GM12878 (cell line): Measurements from ENCODE around the gene RAB40B. TPM values are rescaled to one million over a fixed set of nuclear protein-coding genes. Genes with fewer than 3 reads are reported as not detected.

ENCODE experiments used
- ATAC-seq: fragments of 200-7000 bp; cut with Tn5 transposase; 3 replicates; pipeline ENCODE4 v1.9.1; 2020; ENCODE audit warnings: mild to moderate bottlenecking, moderate library complexity
- BruUV-seq: library from RNA; stranded (reverse); fragments of 400-500 nt; replicated peaks from 2 replicates; lab custom pipeline; 2021; lab: Mats Ljungman, UMichigan
- CTCF ChIA-PET: fragments of 300-600 bp; sonication (Branson Sonifier 250); formaldehyde crosslinking; extraction: SDS; loops from one replicate; lab custom pipeline; 2021; ENCODE audit warnings: inconsistent platforms; lab: Yijun Ruan, JAX
- POLR2A ChIA-PET: fragments of 350-600 bp; formaldehyde crosslinking; extraction: SDS; loops from one replicate; lab custom pipeline; 2021; ENCODE audit warnings: inconsistent platforms; lab: Charles Lee
- RAD21 ChIA-PET: fragments of 300-600 bp; sonication (Branson Sonifier 250); formaldehyde crosslinking; loops from one replicate; lab custom pipeline; 2023; ENCODE audit warnings: antibody characterized with exemption; ENCODE audit not compliant: unreplicated experiment; lab: Charles Lee
- SMC1A ChIA-PET: fragments of 300-600 bp; sonication (Branson Sonifier 250); formaldehyde crosslinking; loops from one replicate; lab custom pipeline; 2023; ENCODE audit not compliant: unreplicated experiment, uncharacterized antibody; lab: Charles Lee
- DNase-seq: peaks from one replicate; pipeline ENCODE4 v3.0.0-alpha.2; 2011; ENCODE audit warnings: low read depth, low spot score
- FAIRE-seq: peaks from 3 replicates; lab custom pipeline; 2011; peaks lifted over from hg19 to GRCh38; lab: Jason Lieb, UNC
- H2AFZ ChIP-seq: 2 replicates; pipeline ENCODE4 v1.6.0; 2011; ENCODE audit warnings: low read depth, low read length, control low read depth; ENCODE audit not compliant: control insufficient read depth
- H3K27ac ChIP-seq: 2 replicates; pipeline ENCODE4 v1.5.1; 2011; ENCODE audit warnings: control low read depth; ENCODE audit not compliant: control insufficient read depth, insufficient read depth
- H3K27me3 ChIP-seq, 2 experiments: replicated peaks in 1 of 2; 2 replicates each; pipeline versions ENCODE4 v1.6.0 to v1.6.1; 2011; ENCODE audit warnings: low read length in 1 of 2; ENCODE audit not compliant: control insufficient read depth in 2 of 2, insufficient read depth in 2 of 2
- H3K36me3 ChIP-seq, 2 experiments: 2 replicates each; pipeline ENCODE4 v1.5.1; 2011; ENCODE audit warnings: low read length in 1 of 2; ENCODE audit not compliant: control insufficient read depth in 2 of 2, insufficient read depth in 2 of 2
- H3K4me1 ChIP-seq: 2 replicates; pipeline ENCODE4 v1.6.1; 2011; ENCODE audit warnings: mild to moderate bottlenecking, low read length, moderate library complexity, mixed read lengths; ENCODE audit not compliant: control insufficient read depth, insufficient read depth
- H3K4me2 ChIP-seq: 2 replicates; pipeline ENCODE4 v1.6.0; 2011; ENCODE audit warnings: control low read depth; ENCODE audit not compliant: control insufficient read depth, insufficient read depth
- H3K4me3 ChIP-seq: fragments of 200-600 bp; sonication (generic); 2 replicates; pipeline ENCODE4 v1.5.1; 2016
- H3K79me2 ChIP-seq: 2 replicates; pipeline ENCODE4 v1.6.0; 2011; ENCODE audit warnings: low read length; ENCODE audit not compliant: control insufficient read depth, insufficient read depth
- H3K9ac ChIP-seq: 2 replicates; pipeline ENCODE4 v1.8.0; 2011; ENCODE audit warnings: low read length, control low read depth, mixed read lengths; ENCODE audit not compliant: control insufficient read depth, insufficient read depth
- H3K9me3 ChIP-seq: replicated peaks from 3 replicates; pipeline ENCODE4 v1.5.1; 2011; ENCODE audit warnings: mild to moderate bottlenecking, low read length; ENCODE audit not compliant: control insufficient read depth, insufficient read depth
- H4K20me1 ChIP-seq: 2 replicates; pipeline ENCODE4 v1.6.0; 2011; ENCODE audit not compliant: control insufficient read depth, insufficient read depth
- CBX3 ChIP-seq: fragments of 200-600 bp; sonication (generic); IDR thresholded peaks from 2 replicates; pipeline ENCODE4 v1.6.1; 2016; ENCODE audit warnings: low read depth, borderline replicate concordance
- FOXK2 ChIP-seq: fragments of 450-650 bp; IDR thresholded peaks from 2 replicates; pipeline ENCODE4 v1.6.1; 2017; ENCODE audit warnings: mild to moderate bottlenecking, moderate library complexity
- HDAC6 ChIP-seq: fragments of 200-600 bp; sonication (generic); IDR thresholded peaks from one replicate; pipeline ENCODE4 v1.8.0; 2017; ENCODE audit warnings: antibody characterized with exemption; ENCODE audit not compliant: unreplicated experiment
- MEF2A ChIP-seq: IDR thresholded peaks from 2 replicates; pipeline ENCODE4 v1.6.1; 2011; ENCODE audit warnings: low read depth, mild to moderate bottlenecking, low read length, moderate library complexity; ENCODE audit not compliant: insufficient read depth
- MTA2 ChIP-seq: fragments of 450-650 bp; IDR thresholded peaks from 2 replicates; pipeline ENCODE4 v1.6.1; 2016; ENCODE audit warnings: low read depth, mild to moderate bottlenecking, moderate library complexity
- POU2F2 ChIP-seq: IDR thresholded peaks from 3 replicates; pipeline ENCODE4 v1.6.1; 2011; ENCODE audit warnings: low read depth, mild to moderate bottlenecking, low read length, borderline replicate concordance
- SMAD1 ChIP-seq: fragments of 450-650 bp; IDR thresholded peaks from 2 replicates; pipeline ENCODE4 v1.6.1; 2018; ENCODE audit warnings: mild to moderate bottlenecking, low read depth; ENCODE audit not compliant: partially characterized antibody
- SUZ12 ChIP-seq: fragments of 200-600 bp; sonication (generic); IDR thresholded peaks from one replicate; pipeline ENCODE4 v1.6.1; 2018; ENCODE audit warnings: antibody characterized with exemption, mild to moderate bottlenecking; ENCODE audit not compliant: unreplicated experiment
- WRNIP1 ChIP-seq: IDR thresholded peaks from 2 replicates; pipeline ENCODE4 v1.6.1; 2011; ENCODE audit warnings: low read depth, low read length, improper control_type of control experiment, borderline replicate concordance
- WGBS: methylation state at CpG from one replicate; pipeline ENCODE4 v1.1.6; 2016; ENCODE audit warnings: low lambda C conversion rate; ENCODE audit not compliant: insufficient replicate concordance, insufficient coverage; ENCODE audit errors: missing lambda C conversion rate; 5-methylcytosine and 5-hydroxymethylcytosine counted together
- in situ Hi-C: fragments of 300-500 bp; cut with MboI; formaldehyde crosslinking; loops from 9 replicates; pipeline ENCODE4 v1.14.3; 2018; ENCODE audit warnings: mixed read lengths
- intact Hi-C: fragments of 100-400 bp; cut with micrococcal nuclease; formaldehyde crosslinking; loops from one replicate; pipeline ENCODE4 v1.14.2; 2022; ENCODE audit not compliant: unreplicated experiment
- polyA plus RNA-seq, 11 experiments: library from polyadenylated mRNA; depleted of rRNA in 4 of 11; unstranded in 6 of 11; stranded (reverse) in 5 of 11; fragments of >200 nt; fragmentation: Nextera tagmentation in 4 of 11; fragmentation: Illumina TruSeq in 1 of 11; extraction: Ambion mirVana in 4 of 11; extraction: Trizol in 1 of 11; gene quantifications; 1 replicate in 1 of 11; 2 replicates in 10 of 11; pipeline versions ENCODE4 v1.2.1 to v1.2.3, GENCODE V29; 2011 to 2016; ENCODE audit warnings: inconsistent platforms in 2 of 11, missing spikeins in 2 of 11, low read depth in 1 of 11
- total RNA-seq, 4 experiments: library from RNA; depleted of rRNA in 3 of 4; stranded (reverse); fragments of >200 nt in 3 of 4; fragmentation: Illumina TruSeq in 1 of 4; extraction: Trizol in 1 of 4; gene quantifications; 2 replicates each; pipeline versions ENCODE4 v1.2.1 to v1.2.3, GENCODE V29; 2013 to 2021
- TF ChIP-seq, protein P1 (sequence below): IDR thresholded peaks from 2 replicates; pipeline ENCODE4 v1.6.1; 2011; ENCODE audit warnings: borderline replicate concordance, low read depth, mild to moderate bottlenecking, moderate library complexity, low read length; ENCODE audit not compliant: insufficient read depth, poor library complexity, severe bottlenecking

Gene RAB40B
- total and polyA plus RNA-seq, 10 of the 15 experiments (the other 5 are each of a cell fraction or from before 2014, with no cell fraction given): 0.06 to 2.8 (median 1.4) TPM

DNA sequence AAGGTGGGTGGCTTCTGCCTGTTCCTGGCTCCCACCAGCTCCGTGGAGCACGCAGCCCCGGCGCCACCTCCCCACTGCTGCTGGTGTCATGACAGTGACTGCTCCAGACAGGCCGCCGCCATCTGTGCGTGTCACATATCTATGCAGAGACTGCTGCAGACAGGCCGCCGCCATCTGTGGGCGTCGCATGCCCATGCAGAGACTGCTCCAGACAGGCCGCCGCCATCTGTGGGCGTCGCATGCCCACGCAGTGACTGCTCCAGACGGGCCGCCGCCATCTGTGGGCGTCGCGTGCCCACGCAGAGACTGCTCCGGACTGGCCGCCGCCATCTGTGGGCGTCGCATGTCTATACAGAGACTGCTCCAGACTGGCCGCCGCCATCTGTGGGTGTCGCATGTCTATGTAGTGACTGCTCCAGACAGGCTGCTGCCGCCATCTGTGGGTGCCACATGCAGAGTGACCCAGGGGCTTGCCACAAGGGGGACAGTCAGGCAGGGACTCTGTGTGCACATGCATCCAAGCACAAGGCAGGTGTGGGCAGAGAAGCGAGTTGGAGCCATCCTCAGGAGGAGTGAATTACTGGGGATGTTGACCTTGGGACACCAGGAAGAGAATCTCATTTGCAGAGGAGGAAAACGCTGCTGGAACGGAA is 14.7 kb upstream of the RAB40B start:
- POLR2A ChIA-PET: no interaction called here
- in situ Hi-C loops: no loop called here
- no peak for TF ChIP-seq HDAC6
- no peak for TF ChIP-seq SMAD1
- no peak for TF ChIP-seq CBX3
- TF ChIP-seq MTA2: no peak
- no peak for TF ChIP-seq FOXK2
- no peak for TF ChIP-seq MEF2A
- no peak for TF ChIP-seq WRNIP1
- no peak for TF ChIP-seq SUZ12
- TF ChIP-seq, protein P1, sequence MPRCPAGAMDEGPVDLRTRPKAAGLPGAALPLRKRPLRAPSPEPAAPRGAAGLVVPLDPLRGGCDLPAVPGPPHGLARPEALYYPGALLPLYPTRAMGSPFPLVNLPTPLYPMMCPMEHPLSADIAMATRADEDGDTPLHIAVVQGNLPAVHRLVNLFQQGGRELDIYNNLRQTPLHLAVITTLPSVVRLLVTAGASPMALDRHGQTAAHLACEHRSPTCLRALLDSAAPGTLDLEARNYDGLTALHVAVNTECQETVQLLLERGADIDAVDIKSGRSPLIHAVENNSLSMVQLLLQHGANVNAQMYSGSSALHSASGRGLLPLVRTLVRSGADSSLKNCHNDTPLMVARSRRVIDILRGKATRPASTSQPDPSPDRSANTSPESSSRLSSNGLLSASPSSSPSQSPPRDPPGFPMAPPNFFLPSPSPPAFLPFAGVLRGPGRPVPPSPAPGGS: no peak
- no peak for TF ChIP-seq POU2F2
- TF ChIP-seq, all 136 proteins: peak for 0
- 76% methylated on average over 28 of the region's 35 CpGs for WGBS
- SMC1A ChIA-PET: interaction anchor here (0.9 kb wide), 1 partner anchor 27 kb away, joined by 4 read pairs; no protein-coding TSS in a partner anchor
- no peak overlapping the region for H3K4me2 ChIP-seq
- no peak overlapping the region for H3K9ac ChIP-seq
- H3K79me2 ChIP-seq: peaks cover 13% of the 10 kb centered on the region
- intact Hi-C loops: no loop called here
- no peak overlapping the region for H3K27ac ChIP-seq
- H3K4me1 ChIP-seq: peaks cover 9% of the 10 kb centered on the region
- H3K4me3 ChIP-seq: no peak overlapping the region
- no peak for DNase-seq
- CTCF ChIA-PET: no interaction called here
- H4K20me1 ChIP-seq: no peaks in the 10 kb centered on the region
- no peaks in the 10 kb centered on the region for H3K27me3 ChIP-seq
- RAD21 ChIA-PET: no interaction called here
- no peaks in the 10 kb centered on the region for H3K36me3 ChIP-seq
- no peak overlapping the region for H2AFZ ChIP-seq
- ATAC-seq: no peak
- no TSS peak for BruUV-seq
- no peak for FAIRE-seq
- H3K9me3 ChIP-seq: no peaks in the 10 kb centered on the region
